ENCODE measurements around the gene PAPLN.

- no peak for TF ChIP-seq CTCF (conservative IDR thresholded peaks at IDR 0.05; ENCODE audit: low read length)
- TF ChIP-seq EZH2phosphoT487 (IDR thresholded peaks at IDR 0.05; ENCODE audit: borderline replicate concordance), result no peak
Observed at GRCh38 chr14:73253323-73253610, 16.0 kb downstream of the PAPLN start.
